ENCODE data around the gene ZNF488. TPM values are rescaled to one million over a fixed set of nuclear protein-coding genes. Genes with fewer than 3 reads are reported as not detected.

Gene ZNF488
- polyA plus RNA-seq, 1 donor from 2014 or later, result 0.85 TPM

GRCh38 chr10:47357911-47358310 lies 26.2 kb downstream of the ZNF488 start:
- H3F3A ChIP-seq (ENCODE audit: insufficient read depth, low read length, poor library complexity, severe bottlenecking), result no peaks in the 10 kb centered on the region
- H3K79me2 ChIP-seq (replicated peaks; ENCODE audit: insufficient read depth, low read length), result no peaks in the 10 kb centered on the region
- H3K4me2 ChIP-seq (ENCODE audit: low read length), result no peak overlapping the region
- no peak overlapping the region for H3K4me3 ChIP-seq (ENCODE audit: low read length)
- H3K36me3 ChIP-seq (ENCODE audit: insufficient read depth, low read length), result no peaks in the 10 kb centered on the region
- no peak overlapping the region for H3K9ac ChIP-seq (ENCODE audit: low read length)
- no peak overlapping the region for H3K27ac ChIP-seq (ENCODE audit: low read length)
- H4K20me1 ChIP-seq (ENCODE audit: insufficient read depth), result no peaks in the 10 kb centered on the region
- TF ChIP-seq CTCF (IDR thresholded peaks at IDR 0.05; ENCODE audit: poor library complexity, severe bottlenecking) (no peak), POLR2AphosphoS5 (IDR thresholded peaks at IDR 0.05) (no peak), SMC3 (conservative IDR thresholded peaks at IDR 0.05; ENCODE audit: poor library complexity) (no peak)
- no peak overlapping the region for H2AFZ ChIP-seq (ENCODE audit: low read depth, low read length)
- no peaks in the 10 kb centered on the region for H3K9me3 ChIP-seq (ENCODE audit: low read length)
- no peaks in the 10 kb centered on the region for H3K9me2 ChIP-seq (ENCODE audit: insufficient read depth, low read length)
- H3K27me3 ChIP-seq (ENCODE audit: insufficient read depth, low read depth, low read length), result no peaks in the 10 kb centered on the region

- no peaks in the 10 kb centered on the region for H3F3A ChIP-seq (ENCODE audit: insufficient read depth, low read length, poor library complexity, severe bottlenecking)
- H4K20me1 ChIP-seq (ENCODE audit: insufficient read depth), result no peaks in the 10 kb centered on the region
- H3K4me3 ChIP-seq (ENCODE audit: low read length), result no peak overlapping the region
- H3K9me3 ChIP-seq (ENCODE audit: low read length), result no peaks in the 10 kb centered on the region
- TF ChIP-seq CTCF (IDR thresholded peaks at IDR 0.05; ENCODE audit: poor library complexity, severe bottlenecking), result no peak
- no peak for TF ChIP-seq TAF1 (IDR thresholded peaks at IDR 0.05; ENCODE audit: low read depth)
- no peak for TF ChIP-seq SMC3 (conservative IDR thresholded peaks at IDR 0.05; ENCODE audit: poor library complexity)
- no peak for TF ChIP-seq EP300 (conservative IDR thresholded peaks at IDR 0.05; ENCODE audit: poor library complexity, severe bottlenecking)
- TF ChIP-seq RAD21 (conservative IDR thresholded peaks at IDR 0.05), result no peak
- no peak for TF ChIP-seq REST (IDR thresholded peaks at IDR 0.05; ENCODE audit: borderline replicate concordance)
- no peak for TF ChIP-seq EZH2 (IDR thresholded peaks at IDR 0.05; ENCODE audit: borderline replicate concordance, insufficient read depth, low read length, poor library complexity, severe bottlenecking)
- TF ChIP-seq MXI1 (conservative IDR thresholded peaks at IDR 0.05; ENCODE audit: poor library complexity, severe bottlenecking), result no peak
- TF ChIP-seq POLR2AphosphoS5 (IDR thresholded peaks at IDR 0.05), result no peak
- no peak overlapping the region for H3K27ac ChIP-seq (ENCODE audit: low read length)
- H3K36me3 ChIP-seq (ENCODE audit: insufficient read depth, low read length), result no peaks in the 10 kb centered on the region
- no peak overlapping the region for H3K4me2 ChIP-seq (ENCODE audit: low read length)
- H3K27me3 ChIP-seq (ENCODE audit: insufficient read depth, low read depth, low read length), result no peaks in the 10 kb centered on the region
- no peaks in the 10 kb centered on the region for H3K79me2 ChIP-seq (replicated peaks; ENCODE audit: insufficient read depth, low read length)
- H3K9ac ChIP-seq (ENCODE audit: low read length), result no peak overlapping the region
- H2AFZ ChIP-seq (ENCODE audit: low read depth, low read length), result no peak overlapping the region
- H3K9me2 ChIP-seq (ENCODE audit: insufficient read depth, low read length), result no peaks in the 10 kb centered on the region
These were observed 26.9 kb downstream of the ZNF488 start for GRCh38 chr10:47357131-47357582.

Measured in neural cell (in vitro differentiated cells).